GM12878 (cell line): Measurements from ENCODE around the gene ZC3H7B. TPM values are rescaled to one million over a fixed set of nuclear protein-coding genes. Genes with fewer than 3 reads are reported as not detected.
A peak's percentile ranks its signal among the peaks of the same experiment; 100 is the strongest.

ENCODE experiments used
- ATAC-seq: fragments of 200-7000 bp; cut with Tn5 transposase; 3 replicates; pipeline ENCODE4 v1.9.1; 2020; ENCODE audit warnings: mild to moderate bottlenecking, moderate library complexity
- BruUV-seq: library from RNA; stranded (reverse); fragments of 400-500 nt; replicated peaks from 2 replicates; lab custom pipeline; 2021; lab: Mats Ljungman, UMichigan
- CTCF ChIA-PET: fragments of 300-600 bp; sonication (Branson Sonifier 250); formaldehyde crosslinking; extraction: SDS; loops from one replicate; lab custom pipeline; 2021; ENCODE audit warnings: inconsistent platforms; lab: Yijun Ruan, JAX
- POLR2A ChIA-PET: fragments of 350-600 bp; formaldehyde crosslinking; extraction: SDS; loops from one replicate; lab custom pipeline; 2021; ENCODE audit warnings: inconsistent platforms; lab: Charles Lee
- RAD21 ChIA-PET: fragments of 300-600 bp; sonication (Branson Sonifier 250); formaldehyde crosslinking; loops from one replicate; lab custom pipeline; 2023; ENCODE audit warnings: antibody characterized with exemption; ENCODE audit not compliant: unreplicated experiment; lab: Charles Lee
- SMC1A ChIA-PET: fragments of 300-600 bp; sonication (Branson Sonifier 250); formaldehyde crosslinking; loops from one replicate; lab custom pipeline; 2023; ENCODE audit not compliant: unreplicated experiment, uncharacterized antibody; lab: Charles Lee
- DNase-seq: peaks from one replicate; pipeline ENCODE4 v3.0.0-alpha.2; 2011; ENCODE audit warnings: low read depth, low spot score
- FAIRE-seq: peaks from 3 replicates; lab custom pipeline; 2011; peaks lifted over from hg19 to GRCh38; lab: Jason Lieb, UNC
- H2AFZ ChIP-seq: 2 replicates; pipeline ENCODE4 v1.6.0; 2011; ENCODE audit warnings: low read depth, low read length, control low read depth; ENCODE audit not compliant: control insufficient read depth
- H3K27ac ChIP-seq: 2 replicates; pipeline ENCODE4 v1.5.1; 2011; ENCODE audit warnings: control low read depth; ENCODE audit not compliant: control insufficient read depth, insufficient read depth
- H3K27me3 ChIP-seq, 2 experiments: replicated peaks in 1 of 2; 2 replicates each; pipeline versions ENCODE4 v1.6.0 to v1.6.1; 2011; ENCODE audit warnings: low read length in 1 of 2; ENCODE audit not compliant: control insufficient read depth in 2 of 2, insufficient read depth in 2 of 2
- H3K36me3 ChIP-seq, 2 experiments: 2 replicates each; pipeline ENCODE4 v1.5.1; 2011; ENCODE audit warnings: low read length in 1 of 2; ENCODE audit not compliant: control insufficient read depth in 2 of 2, insufficient read depth in 2 of 2
- H3K4me1 ChIP-seq: 2 replicates; pipeline ENCODE4 v1.6.1; 2011; ENCODE audit warnings: mild to moderate bottlenecking, low read length, moderate library complexity, mixed read lengths; ENCODE audit not compliant: control insufficient read depth, insufficient read depth
- H3K4me2 ChIP-seq: 2 replicates; pipeline ENCODE4 v1.6.0; 2011; ENCODE audit warnings: control low read depth; ENCODE audit not compliant: control insufficient read depth, insufficient read depth
- H3K4me3 ChIP-seq: fragments of 200-600 bp; sonication (generic); 2 replicates; pipeline ENCODE4 v1.5.1; 2016
- H3K79me2 ChIP-seq: 2 replicates; pipeline ENCODE4 v1.6.0; 2011; ENCODE audit warnings: low read length; ENCODE audit not compliant: control insufficient read depth, insufficient read depth
- H3K9ac ChIP-seq: 2 replicates; pipeline ENCODE4 v1.8.0; 2011; ENCODE audit warnings: low read length, control low read depth, mixed read lengths; ENCODE audit not compliant: control insufficient read depth, insufficient read depth
- H3K9me3 ChIP-seq: replicated peaks from 3 replicates; pipeline ENCODE4 v1.5.1; 2011; ENCODE audit warnings: mild to moderate bottlenecking, low read length; ENCODE audit not compliant: control insufficient read depth, insufficient read depth
- H4K20me1 ChIP-seq: 2 replicates; pipeline ENCODE4 v1.6.0; 2011; ENCODE audit not compliant: control insufficient read depth, insufficient read depth
- BRCA1 ChIP-seq: IDR thresholded peaks from 2 replicates; pipeline ENCODE4 v1.6.1; 2011; ENCODE audit warnings: low read depth, low read length, improper control_type of control experiment
- ETV6 ChIP-seq, 2 experiments: fragments of 450-650 bp in 1 of 2; IDR thresholded peaks in 1 of 2; conservative IDR thresholded peaks in 1 of 2; 2 replicates each; pipeline ENCODE4 v1.6.1; 2014; ENCODE audit warnings: antibody characterized with exemption in 1 of 2, borderline replicate concordance in 1 of 2, low read depth in 1 of 2, mild to moderate bottlenecking in 1 of 2, moderate library complexity in 1 of 2
- EZH2 ChIP-seq: IDR thresholded peaks from 2 replicates; pipeline ENCODE4 v1.6.1; 2012; ENCODE audit warnings: low read depth, mild to moderate bottlenecking, control low read depth, inconsistent platforms, low read length, borderline replicate concordance; ENCODE audit not compliant: control insufficient read depth
- HDAC6 ChIP-seq: fragments of 200-600 bp; sonication (generic); IDR thresholded peaks from one replicate; pipeline ENCODE4 v1.8.0; 2017; ENCODE audit warnings: antibody characterized with exemption; ENCODE audit not compliant: unreplicated experiment
- HDGF ChIP-seq: fragments of 450-650 bp; IDR thresholded peaks from 2 replicates; pipeline ENCODE4 v1.6.1; 2016; ENCODE audit warnings: antibody characterized with exemption
- NFXL1 ChIP-seq: fragments of 450-650 bp; IDR thresholded peaks from 2 replicates; pipeline ENCODE4 v1.6.1; 2017; ENCODE audit warnings: antibody characterized with exemption, mild to moderate bottlenecking, borderline replicate concordance
- PKNOX1 ChIP-seq: fragments of 450-650 bp; IDR thresholded peaks from 2 replicates; pipeline ENCODE4 v1.6.1; 2016; ENCODE audit warnings: mild to moderate bottlenecking
- PML ChIP-seq: IDR thresholded peaks from 2 replicates; pipeline ENCODE4 v1.6.1; 2012; ENCODE audit warnings: low read length, inconsistent platforms
- SIN3A ChIP-seq: IDR thresholded peaks from 2 replicates; pipeline ENCODE4 v1.6.1; 2012; ENCODE audit warnings: low read depth, low read length, improper control_type of control experiment
- SIX5 ChIP-seq: IDR thresholded peaks from 2 replicates; pipeline ENCODE4 v1.6.1; 2011; ENCODE audit warnings: mild to moderate bottlenecking, low read depth, low read length, moderate library complexity; ENCODE audit not compliant: severe bottlenecking
- SREBF2 ChIP-seq: IDR thresholded peaks from 2 replicates; pipeline ENCODE4 v1.6.1; 2012; ENCODE audit warnings: mild to moderate bottlenecking, low read length
- ZNF622 ChIP-seq: fragments of 450-650 bp; IDR thresholded peaks from 2 replicates; pipeline ENCODE4 v1.6.1; 2017; ENCODE audit warnings: mild to moderate bottlenecking, inconsistent platforms
- WGBS: methylation state at CpG from one replicate; pipeline ENCODE4 v1.1.6; 2016; ENCODE audit warnings: low lambda C conversion rate; ENCODE audit not compliant: insufficient replicate concordance, insufficient coverage; ENCODE audit errors: missing lambda C conversion rate; 5-methylcytosine and 5-hydroxymethylcytosine counted together
- in situ Hi-C: fragments of 300-500 bp; cut with MboI; formaldehyde crosslinking; loops from 9 replicates; pipeline ENCODE4 v1.14.3; 2018; ENCODE audit warnings: mixed read lengths
- intact Hi-C: fragments of 100-400 bp; cut with micrococcal nuclease; formaldehyde crosslinking; loops from one replicate; pipeline ENCODE4 v1.14.2; 2022; ENCODE audit not compliant: unreplicated experiment
- polyA plus RNA-seq, 11 experiments: library from polyadenylated mRNA; depleted of rRNA in 4 of 11; unstranded in 6 of 11; stranded (reverse) in 5 of 11; fragments of >200 nt; fragmentation: Nextera tagmentation in 4 of 11; fragmentation: Illumina TruSeq in 1 of 11; extraction: Ambion mirVana in 4 of 11; extraction: Trizol in 1 of 11; gene quantifications; 1 replicate in 1 of 11; 2 replicates in 10 of 11; pipeline versions ENCODE4 v1.2.1 to v1.2.3, GENCODE V29; 2011 to 2016; ENCODE audit warnings: inconsistent platforms in 2 of 11, missing spikeins in 2 of 11, low read depth in 1 of 11
- total RNA-seq, 4 experiments: library from RNA; depleted of rRNA in 3 of 4; stranded (reverse); fragments of >200 nt in 3 of 4; fragmentation: Illumina TruSeq in 1 of 4; extraction: Trizol in 1 of 4; gene quantifications; 2 replicates each; pipeline versions ENCODE4 v1.2.1 to v1.2.3, GENCODE V29; 2013 to 2021
- TF ChIP-seq, protein P1 (sequence below): IDR thresholded peaks from 2 replicates; pipeline ENCODE4 v1.6.1; 2012; ENCODE audit warnings: low read depth, low read length, improper control_type of control experiment
- TF ChIP-seq, protein P2 (sequence below): fragments of 150-350 bp; IDR thresholded peaks from 2 replicates; pipeline ENCODE4 v1.6.1; 2014; ENCODE audit warnings: mild to moderate bottlenecking, low read depth, low read length
- TF ChIP-seq, protein P3 (sequence below): fragments of 450-650 bp; IDR thresholded peaks from 2 replicates; pipeline ENCODE4 v1.6.1; 2018; ENCODE audit warnings: mild to moderate bottlenecking, low read depth, moderate library complexity; ENCODE audit not compliant: partially characterized antibody
- TF ChIP-seq, protein P4 (sequence below): fragments of 450-650 bp; conservative IDR thresholded peaks from 2 replicates; pipeline ENCODE4 v1.6.1; 2017; ENCODE audit warnings: mild to moderate bottlenecking, moderate library complexity

Gene ZC3H7B
- total and polyA plus RNA-seq, 10 of the 15 experiments (the other 5 are each of a cell fraction or from before 2014, with no cell fraction given), result 0.26 to 52.3 (median 22.4) TPM

- ATAC-seq, result no peak
- 34% methylated on average over 19 of the region's 19 CpGs for WGBS
- Histone ChIP-seq H4K20me1 (no peaks in the 10 kb centered on the region), H3K79me2 (no peaks in the 10 kb centered on the region), H3K4me2 (peak overlapping the region; percentile 86), H3K4me1 (peaks cover 7% of the 10 kb centered on the region), H3K27me3 (no peaks in the 10 kb centered on the region), H3K4me3 (peak overlapping the region; percentile 90), H3K36me3 (no peaks in the 10 kb centered on the region), H3K27ac (no peak overlapping the region), H3K9me3 (no peaks in the 10 kb centered on the region), H3K9ac (peak overlapping the region; percentile 35; the same call in 1 of the 2 replicates), H2AFZ (peak overlapping the region; percentile 92)
- ChIA-PET CTCF (no interaction called here), SMC1A (interaction anchor here (1.3 kb wide), 1 partner anchor 9 kb away, joined by 3 read pairs; no protein-coding TSS in a partner anchor), RAD21 (interaction anchor here (1.2 to 2.6 kb wide), 6 partner anchors 20 to 207 kb away, joined by 3 to 18 read pairs (median 6); partner anchors contain the start of genes PMM1, RANGAP1 and ZC3H7B), POLR2A (interaction anchor here (0.9 to 1.6 kb wide), 4 partner anchors 64 to 238 kb away, joined by 4 to 15 read pairs (median 10); partner anchors contain the start of genes DESI1, RANGAP1, TOB2 and XRCC6)
- in situ Hi-C loops (no loop called here), intact Hi-C loops (no loop called here)
- no peak for DNase-seq
- BruUV-seq, result no TSS peak
- no peak for FAIRE-seq
- TF ChIP-seq, protein P1, sequence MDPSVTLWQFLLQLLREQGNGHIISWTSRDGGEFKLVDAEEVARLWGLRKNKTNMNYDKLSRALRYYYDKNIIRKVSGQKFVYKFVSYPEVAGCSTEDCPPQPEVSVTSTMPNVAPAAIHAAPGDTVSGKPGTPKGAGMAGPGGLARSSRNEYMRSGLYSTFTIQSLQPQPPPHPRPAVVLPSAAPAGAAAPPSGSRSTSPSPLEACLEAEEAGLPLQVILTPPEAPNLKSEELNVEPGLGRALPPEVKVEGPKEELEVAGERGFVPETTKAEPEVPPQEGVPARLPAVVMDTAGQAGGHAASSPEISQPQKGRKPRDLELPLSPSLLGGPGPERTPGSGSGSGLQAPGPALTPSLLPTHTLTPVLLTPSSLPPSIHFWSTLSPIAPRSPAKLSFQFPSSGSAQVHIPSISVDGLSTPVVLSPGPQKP, result no peak
- TF ChIP-seq, protein P2, sequence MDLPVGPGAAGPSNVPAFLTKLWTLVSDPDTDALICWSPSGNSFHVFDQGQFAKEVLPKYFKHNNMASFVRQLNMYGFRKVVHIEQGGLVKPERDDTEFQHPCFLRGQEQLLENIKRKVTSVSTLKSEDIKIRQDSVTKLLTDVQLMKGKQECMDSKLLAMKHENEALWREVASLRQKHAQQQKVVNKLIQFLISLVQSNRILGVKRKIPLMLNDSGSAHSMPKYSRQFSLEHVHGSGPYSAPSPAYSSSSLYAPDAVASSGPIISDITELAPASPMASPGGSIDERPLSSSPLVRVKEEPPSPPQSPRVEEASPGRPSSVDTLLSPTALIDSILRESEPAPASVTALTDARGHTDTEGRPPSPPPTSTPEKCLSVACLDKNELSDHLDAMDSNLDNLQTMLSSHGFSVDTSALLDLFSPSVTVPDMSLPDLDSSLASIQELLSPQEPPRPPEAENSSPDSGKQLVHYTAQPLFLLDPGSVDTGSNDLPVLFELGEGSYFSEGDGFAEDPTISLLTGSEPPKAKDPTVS, result no peak
- TF ChIP-seq PKNOX1 (no peak), SIN3A (no peak), BRCA1 (no peak), HDAC6 (no peak), SREBF2 (no peak), ETV6 (conservative IDR thresholded peaks at IDR 0.05 in 1 of 2, IDR thresholded peaks at IDR 0.05 in 1 of 2; ENCODE audit: borderline replicate concordance in 1 of 2, low read depth in 1 of 2) (no peak), HDGF (no peak), SIX5 (no peak), ZNF622 (no peak), EZH2 (no peak), PML (no peak), NFXL1 (no peak)
- TF ChIP-seq, protein P3, sequence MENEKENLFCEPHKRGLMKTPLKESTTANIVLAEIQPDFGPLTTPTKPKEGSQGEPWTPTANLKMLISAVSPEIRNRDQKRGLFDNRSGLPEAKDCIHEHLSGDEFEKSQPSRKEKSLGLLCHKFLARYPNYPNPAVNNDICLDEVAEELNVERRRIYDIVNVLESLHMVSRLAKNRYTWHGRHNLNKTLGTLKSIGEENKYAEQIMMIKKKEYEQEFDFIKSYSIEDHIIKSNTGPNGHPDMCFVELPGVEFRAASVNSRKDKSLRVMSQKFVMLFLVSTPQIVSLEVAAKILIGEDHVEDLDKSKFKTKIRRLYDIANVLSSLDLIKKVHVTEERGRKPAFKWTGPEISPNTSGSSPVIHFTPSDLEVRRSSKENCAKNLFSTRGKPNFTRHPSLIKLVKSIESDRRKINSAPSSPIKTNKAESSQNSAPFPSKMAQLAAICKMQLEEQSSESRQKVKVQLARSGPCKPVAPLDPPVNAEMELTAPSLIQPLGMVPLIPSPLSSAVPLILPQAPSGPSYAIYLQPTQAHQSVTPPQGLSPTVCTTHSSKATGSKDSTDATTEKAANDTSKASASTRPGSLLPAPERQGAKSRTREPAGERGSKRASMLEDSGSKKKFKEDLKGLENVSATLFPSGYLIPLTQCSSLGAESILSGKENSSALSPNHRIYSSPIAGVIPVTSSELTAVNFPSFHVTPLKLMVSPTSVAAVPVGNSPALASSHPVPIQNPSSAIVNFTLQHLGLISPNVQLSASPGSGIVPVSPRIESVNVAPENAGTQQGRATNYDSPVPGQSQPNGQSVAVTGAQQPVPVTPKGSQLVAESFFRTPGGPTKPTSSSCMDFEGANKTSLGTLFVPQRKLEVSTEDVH, result no peak
- TF ChIP-seq, protein P4, sequence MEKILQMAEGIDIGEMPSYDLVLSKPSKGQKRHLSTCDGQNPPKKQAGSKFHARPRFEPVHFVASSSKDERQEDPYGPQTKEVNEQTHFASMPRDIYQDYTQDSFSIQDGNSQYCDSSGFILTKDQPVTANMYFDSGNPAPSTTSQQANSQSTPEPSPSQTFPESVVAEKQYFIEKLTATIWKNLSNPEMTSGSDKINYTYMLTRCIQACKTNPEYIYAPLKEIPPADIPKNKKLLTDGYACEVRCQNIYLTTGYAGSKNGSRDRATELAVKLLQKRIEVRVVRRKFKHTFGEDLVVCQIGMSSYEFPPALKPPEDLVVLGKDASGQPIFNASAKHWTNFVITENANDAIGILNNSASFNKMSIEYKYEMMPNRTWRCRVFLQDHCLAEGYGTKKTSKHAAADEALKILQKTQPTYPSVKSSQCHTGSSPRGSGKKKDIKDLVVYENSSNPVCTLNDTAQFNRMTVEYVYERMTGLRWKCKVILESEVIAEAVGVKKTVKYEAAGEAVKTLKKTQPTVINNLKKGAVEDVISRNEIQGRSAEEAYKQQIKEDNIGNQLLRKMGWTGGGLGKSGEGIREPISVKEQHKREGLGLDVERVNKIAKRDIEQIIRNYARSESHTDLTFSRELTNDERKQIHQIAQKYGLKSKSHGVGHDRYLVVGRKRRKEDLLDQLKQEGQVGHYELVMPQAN, result no peak
These were observed 81.3 kb downstream of the ZC3H7B start for GRCh38 chr22:41382610-41383009.
